HG02571 (cell line): ENCODE results near the gene MYOZ1.
"Not testable (repeated sequence)": the region's sequence is repeated elsewhere in the genome, so short reads cannot be mapped to it uniquely, and the experiment has no call there.

Experiments
- ATAC-seq: cut with Tn5 transposase; IDR thresholded peaks from one replicate; pipeline ENCODE4 v1.9.1; 2021; ENCODE audit warnings: mild to moderate bottlenecking, moderate library complexity; ENCODE audit not compliant: unreplicated experiment

Gene MYOZ1

DNA sequence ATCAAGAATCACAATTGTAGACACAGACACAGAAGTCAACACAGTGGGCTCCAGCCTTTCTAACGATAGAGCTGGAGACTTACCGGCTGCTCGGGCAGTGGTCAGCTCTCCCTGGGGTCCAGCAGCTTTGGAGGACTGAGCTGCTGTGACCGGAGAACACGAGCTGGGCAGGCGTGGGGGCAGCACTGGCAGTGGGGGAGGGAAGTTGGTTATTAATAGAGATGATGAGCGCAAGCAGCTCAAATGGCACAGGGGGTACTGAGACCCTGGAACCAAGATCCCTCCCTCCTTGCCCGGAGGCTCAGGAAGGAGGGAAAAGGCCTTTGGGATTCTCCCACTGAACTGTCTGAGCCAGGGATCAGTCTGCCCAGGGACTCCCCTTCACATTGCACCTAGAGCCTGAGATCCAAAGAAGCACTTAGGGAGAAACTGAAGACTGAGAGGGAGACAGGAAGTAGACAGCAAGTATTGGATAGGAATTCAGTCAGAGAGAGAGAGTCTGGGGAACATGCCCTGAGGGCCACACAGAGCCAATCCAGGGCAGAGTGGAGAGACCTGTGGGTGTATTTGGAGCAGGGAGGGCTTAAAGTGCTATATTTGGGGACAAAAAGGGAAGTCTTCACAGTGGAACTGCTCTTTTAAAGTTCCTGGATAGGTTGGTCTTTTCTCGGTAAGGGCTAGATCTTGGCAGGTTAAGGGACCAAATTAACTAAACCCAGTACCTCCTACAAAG lies at the start of gene MYOZ1:
TSS of gene MYOZ1 (minus strand) at position 147 of the 733 bp plus-strand sequence. CDS start 1,457 bp downstream, outside the sequence.
- no peak for ATAC-seq

DNA sequence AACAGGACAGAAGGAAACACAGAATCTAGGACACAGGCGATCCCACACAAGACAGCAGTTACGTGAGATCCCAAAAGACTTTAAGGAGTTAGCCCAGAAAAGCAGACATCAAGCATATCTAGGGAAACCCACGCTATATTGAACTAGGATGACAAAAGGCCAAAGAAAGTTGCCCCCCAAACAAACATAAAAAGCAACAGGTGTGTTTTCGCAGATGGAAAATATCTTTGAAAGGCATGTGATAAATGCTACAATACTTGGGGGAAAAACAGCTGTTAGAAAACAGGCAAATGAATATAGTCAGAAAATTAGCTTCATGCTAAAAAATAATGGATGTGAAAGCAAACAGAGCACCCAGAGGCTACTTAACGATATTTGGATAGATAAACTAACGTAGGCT lies 49.5 kb upstream of the MYOZ1 start:
- not testable (repeated sequence) for ATAC-seq

DNA sequence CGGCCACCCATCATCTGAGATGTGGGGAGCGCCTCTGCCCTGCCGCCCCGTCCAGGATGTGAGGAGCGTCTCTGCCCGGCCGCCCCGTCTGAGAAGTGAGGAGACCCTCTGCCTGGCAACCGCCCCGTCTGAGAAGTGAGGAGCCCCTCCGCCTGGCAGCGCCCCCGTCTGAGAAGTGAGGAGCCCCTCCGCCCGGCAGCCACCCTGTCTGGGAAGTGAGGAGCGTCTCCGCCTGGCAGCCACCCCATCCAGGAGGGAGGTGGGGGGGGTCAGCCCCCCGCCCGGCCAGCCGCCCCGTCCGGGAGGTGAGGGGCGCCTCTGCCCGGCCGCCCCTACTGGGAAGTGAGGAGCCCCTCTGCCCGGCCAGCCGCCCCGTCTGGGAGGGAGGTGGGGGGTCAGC lies 48.3 kb upstream of the MYOZ1 start:
- not testable (repeated sequence) for ATAC-seq

- not testable (repeated sequence) for ATAC-seq
These were observed 46.4 kb upstream of the MYOZ1 start for GRCh38 chr10:73687641-73688040.

DNA sequence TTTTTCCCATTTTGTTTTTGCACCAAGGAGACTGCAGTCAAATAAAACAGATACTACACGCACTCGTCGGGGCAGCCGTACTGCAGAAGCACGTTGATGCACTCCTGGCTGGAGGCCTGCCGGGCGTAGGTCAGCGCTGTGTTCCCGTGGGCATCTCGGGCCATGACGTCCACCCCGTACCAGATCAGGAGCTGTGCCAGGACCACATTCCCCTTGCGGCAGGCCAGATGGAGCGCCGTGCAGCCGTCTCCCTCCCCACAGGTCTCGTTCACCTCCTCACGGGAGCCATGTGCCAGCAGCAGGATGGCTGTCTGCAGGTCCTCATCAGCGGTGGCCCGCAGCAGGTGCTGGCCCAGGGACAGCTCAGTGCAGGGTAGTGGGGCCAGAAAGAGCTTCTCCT lies 33.3 kb upstream of the MYOZ1 start:
- ATAC-seq: not testable (repeated sequence)

DNA sequence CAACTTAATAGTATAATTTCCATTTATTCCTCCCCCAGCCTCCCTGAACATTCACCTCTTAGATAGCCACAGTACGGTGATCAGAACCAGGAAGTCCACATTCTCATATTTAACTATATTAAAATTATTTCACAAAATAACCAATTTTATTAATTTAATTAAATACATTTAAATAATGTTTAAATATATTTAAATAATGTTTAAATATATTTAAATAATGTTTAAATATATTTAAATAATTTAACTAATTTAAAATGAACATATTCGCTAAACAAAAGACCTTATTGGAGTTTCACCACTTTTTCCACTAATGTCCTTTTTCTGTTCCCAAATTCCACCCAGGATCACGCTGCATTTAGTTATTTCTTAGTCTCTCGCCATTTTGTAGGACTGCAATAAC lies 27.1 kb upstream of the MYOZ1 start:
- ATAC-seq: not testable (repeated sequence)

- ATAC-seq: not testable (repeated sequence)
These were observed 25.0 kb upstream of the MYOZ1 start for GRCh38 chr10:73666153-73666809.

GRCh38 chr10:73665581-73665980 lies 24.3 kb upstream of the MYOZ1 start:
- not testable (repeated sequence) for ATAC-seq

- not testable (repeated sequence) for ATAC-seq
These were observed 23.1 kb upstream of the MYOZ1 start for GRCh38 chr10:73664156-73665040.

GRCh38 chr10:73663621-73664020 lies 22.3 kb upstream of the MYOZ1 start:
- ATAC-seq: not testable (repeated sequence)

DNA sequence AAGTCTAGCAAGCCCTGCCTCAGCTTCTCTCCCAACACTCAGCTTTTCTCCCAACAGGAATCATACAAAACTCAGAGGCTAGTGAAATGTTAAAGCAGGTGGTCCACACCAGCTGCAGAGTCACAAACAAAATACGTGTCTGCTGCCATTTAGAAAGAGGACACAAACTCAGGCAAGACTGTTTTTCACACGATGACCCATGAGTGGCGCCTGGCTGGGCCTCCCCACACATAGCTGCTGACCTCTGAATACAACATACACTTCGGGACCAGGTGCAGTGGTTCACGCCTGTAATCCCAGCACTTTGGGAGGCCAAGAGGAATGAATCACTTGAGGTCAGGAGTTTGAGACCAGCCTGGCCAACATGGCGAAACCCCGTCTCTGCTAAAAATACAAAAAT lies 21.4 kb upstream of the MYOZ1 start:
- not testable (repeated sequence) for ATAC-seq

GRCh38 chr10:73655990-73656298 lies 14.7 kb upstream of the MYOZ1 start, which contains the start of gene SYNPO2L:
TSS of gene SYNPO2L (minus strand) at chr10:73656029. CDS start at chr10:73655922, 107 bp downstream.
- ATAC-seq: no peak

- ATAC-seq: no peak
These were observed 14.1 kb upstream of the MYOZ1 start for GRCh38 chr10:73655257-73655989.

DNA sequence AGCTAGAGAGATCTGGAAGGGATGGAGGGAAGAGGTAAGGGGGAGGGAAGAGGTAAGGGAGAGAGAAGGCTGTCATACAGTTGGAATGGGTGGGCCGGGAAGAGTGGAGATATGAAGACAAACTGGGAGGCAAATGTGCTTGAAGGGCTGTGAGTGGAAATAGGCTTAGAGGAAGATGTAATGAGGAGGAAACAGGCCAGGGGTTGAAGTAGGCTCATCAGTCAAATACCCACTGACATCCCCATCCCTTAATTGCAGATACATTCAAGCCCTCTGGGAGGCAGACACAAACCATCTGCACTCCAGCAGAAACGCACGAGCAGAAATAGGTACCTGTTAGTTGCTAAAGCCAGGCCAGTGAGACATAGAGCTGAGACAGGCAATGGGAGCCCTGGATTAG lies 12.4 kb upstream of the MYOZ1 start:
- no peak for ATAC-seq

DNA sequence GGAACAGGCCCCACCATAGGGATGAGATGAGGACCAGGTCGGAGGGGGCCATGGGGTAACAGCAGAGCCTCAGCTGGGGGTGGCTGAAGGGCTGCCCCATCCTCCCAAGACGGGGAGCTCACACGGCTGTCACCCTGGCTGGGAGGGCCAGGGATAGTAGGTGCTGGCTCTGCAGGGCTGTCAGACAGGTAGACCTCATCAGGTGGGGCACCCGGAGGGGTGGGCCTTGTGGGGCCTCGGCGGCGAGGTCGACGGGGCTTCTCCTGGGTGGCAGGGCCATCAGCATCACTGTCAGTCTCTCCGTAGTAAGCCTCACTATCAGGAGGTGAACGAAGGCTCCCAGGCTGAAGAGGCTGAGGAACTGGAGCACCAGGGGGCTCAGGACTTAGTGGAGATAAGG lies 11.9 kb upstream of the MYOZ1 start:
- no peak for ATAC-seq

DNA sequence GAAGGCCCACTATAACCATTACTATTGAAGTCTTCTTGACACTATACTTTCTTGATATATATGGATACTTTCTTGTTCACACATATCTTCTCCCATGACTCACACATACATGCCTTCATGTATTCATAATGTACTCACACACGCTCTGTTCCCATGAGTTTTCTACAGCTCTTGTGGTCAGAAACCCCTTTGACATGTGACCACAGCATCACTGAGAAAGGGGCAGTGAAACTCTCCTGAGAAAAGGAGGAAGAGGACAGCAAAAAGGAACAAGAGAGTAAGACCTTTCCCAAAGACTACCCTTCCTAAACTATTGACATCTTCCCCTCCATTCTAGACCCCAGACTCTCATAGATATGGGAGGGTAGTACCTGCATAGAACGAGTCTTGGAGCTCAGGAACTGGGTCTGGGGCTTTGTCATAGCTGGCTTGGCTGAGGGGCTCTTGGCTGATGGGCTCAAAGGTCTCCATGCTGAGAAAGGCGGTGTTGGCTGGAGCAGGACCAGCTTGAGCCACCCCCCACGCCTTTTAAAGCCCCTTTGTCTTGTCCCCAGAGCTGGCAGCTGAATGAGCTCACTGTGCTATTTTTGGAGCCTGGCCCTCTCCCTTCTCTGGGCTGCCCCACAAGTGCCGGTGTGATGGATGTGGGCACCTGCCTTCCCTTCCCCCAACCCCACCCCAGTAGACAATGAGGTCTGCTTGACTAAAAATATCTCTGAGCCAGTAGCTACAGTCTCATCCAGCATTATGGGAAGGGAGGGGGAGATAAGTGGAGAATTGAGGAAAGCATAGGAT lies 9.5 kb upstream of the MYOZ1 start:
- no peak for ATAC-seq

DNA sequence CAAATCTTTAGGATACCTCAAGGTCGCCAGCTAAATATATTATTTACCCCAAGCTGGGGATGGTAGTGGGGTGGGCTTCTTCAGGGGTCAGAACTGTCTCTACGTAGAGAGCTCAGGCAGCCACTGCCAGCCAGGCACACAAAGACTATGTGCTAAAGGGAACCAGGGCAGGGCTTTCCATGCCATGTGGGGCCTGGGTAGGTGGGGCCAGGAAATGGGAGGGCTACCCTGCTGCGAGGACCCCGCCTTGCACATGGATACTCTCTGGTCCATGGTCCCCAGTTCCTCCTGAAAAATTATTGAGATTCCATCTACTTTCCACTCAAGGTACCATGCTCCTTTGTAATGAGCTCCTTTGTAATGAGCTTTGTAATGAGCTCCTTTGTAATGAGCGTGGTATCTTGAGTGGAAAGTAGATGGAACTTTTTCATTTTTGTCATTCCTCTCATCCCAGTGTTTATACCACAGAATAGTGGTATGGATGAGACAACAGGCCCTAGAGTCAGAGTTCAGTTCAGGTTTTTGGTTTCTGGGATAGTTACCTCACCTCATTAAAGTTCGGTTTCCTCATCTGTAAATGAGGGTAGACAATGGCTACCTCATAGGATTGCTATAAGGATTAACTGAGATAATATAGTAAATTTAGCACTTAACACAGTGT lies 8.7 kb upstream of the MYOZ1 start:
- no peak for ATAC-seq

DNA sequence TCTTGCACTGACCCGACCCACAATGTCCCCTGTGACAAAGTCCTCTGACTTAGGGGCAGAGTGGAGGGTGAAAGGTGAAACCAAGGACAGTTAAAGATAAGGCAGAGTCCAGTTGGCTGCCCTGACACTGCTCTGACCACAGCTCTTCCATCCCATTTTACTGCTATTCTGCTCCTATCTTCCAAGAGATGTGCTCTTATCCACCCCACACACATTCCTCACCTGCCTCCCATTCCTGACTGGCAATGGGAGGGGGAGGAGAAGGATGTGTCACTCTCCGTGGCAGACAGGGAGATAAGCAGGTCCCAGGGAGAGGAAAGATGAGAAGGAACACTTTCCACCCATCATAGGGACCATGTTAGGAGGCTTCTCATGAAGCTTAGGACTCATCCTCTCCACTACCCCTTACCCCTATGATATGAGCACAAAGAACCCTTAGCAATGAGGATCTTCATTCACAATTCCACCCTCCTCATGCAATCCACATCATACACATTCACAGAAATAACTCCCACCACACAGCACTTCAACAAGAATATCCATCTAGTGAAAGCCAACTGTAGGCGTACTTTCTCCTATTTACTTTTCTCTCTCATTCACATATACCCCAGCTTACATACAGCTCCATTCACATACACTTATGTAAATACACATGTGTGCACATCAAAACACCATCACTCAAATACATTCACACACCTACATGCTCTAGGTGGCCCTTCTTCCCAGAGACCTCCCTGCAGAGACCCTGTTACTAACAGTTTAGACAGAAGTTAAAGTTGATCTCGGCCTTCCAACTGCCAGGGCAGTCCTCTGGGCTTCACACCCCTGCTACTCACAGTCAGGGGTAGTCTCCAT lies 7.9 kb upstream of the MYOZ1 start:
- no peak for ATAC-seq
